HG03045 (cell line): Measurements from ENCODE around the gene GGTLC3.
"Not testable (repeated sequence)": the region's sequence is repeated elsewhere in the genome, so short reads cannot be mapped to it uniquely, and the experiment has no call there.

Experiments
- ATAC-seq: cut with Tn5 transposase; IDR thresholded peaks from one replicate; pipeline ENCODE4 v1.9.1; 2021; ENCODE audit warnings: mild to moderate bottlenecking, moderate library complexity; ENCODE audit not compliant: unreplicated experiment

Gene GGTLC3

GRCh38 chr22:18518061-18518460 lies at the start of gene GGTLC3:
Gene GGTLC3 (minus strand): TSS chr22:18518161. CDS start chr22:18517897, 264 bp downstream.
- not testable (repeated sequence) for ATAC-seq

GRCh38 chr22:18560099-18560974 lies 42.4 kb upstream of the GGTLC3 start:
- ATAC-seq, result not testable (repeated sequence)

- ATAC-seq, result not testable (repeated sequence)
Observed at GRCh38 chr22:18558939-18559338, 41.0 kb upstream of the GGTLC3 start.

GRCh38 chr22:18558516-18558915 lies 40.6 kb upstream of the GGTLC3 start:
- ATAC-seq, result not testable (repeated sequence)

- ATAC-seq, result not testable (repeated sequence)
Observed at GRCh38 chr22:18554280-18555256, 36.6 kb upstream of the GGTLC3 start.

GRCh38 chr22:18552839-18553597 lies 35.1 kb upstream of the GGTLC3 start:
- not testable (repeated sequence) for ATAC-seq

- ATAC-seq, result not testable (repeated sequence)
Observed at GRCh38 chr22:18551046-18551445, 33.1 kb upstream of the GGTLC3 start.

- ATAC-seq, result not testable (repeated sequence)
Observed at GRCh38 chr22:18549458-18550179, 31.7 kb upstream of the GGTLC3 start.

- ATAC-seq, result not testable (repeated sequence)
Observed at GRCh38 chr22:18544615-18545014, 26.7 kb upstream of the GGTLC3 start.

- ATAC-seq, result not testable (repeated sequence)
Observed at GRCh38 chr22:18543400-18543799, 25.4 kb upstream of the GGTLC3 start.

- ATAC-seq, result not testable (repeated sequence)
Observed at GRCh38 chr22:18539994-18540393, 22.0 kb upstream of the GGTLC3 start.

- not testable (repeated sequence) for ATAC-seq
Observed at GRCh38 chr22:18534315-18534714, 16.4 kb upstream of the GGTLC3 start.

- ATAC-seq, result not testable (repeated sequence)
Observed at GRCh38 chr22:18533633-18534032, 15.7 kb upstream of the GGTLC3 start.

GRCh38 chr22:18529416-18530145 lies 11.6 kb upstream of the GGTLC3 start:
- ATAC-seq, result peak; percentile 28

- ATAC-seq, result peak; percentile 64
Observed at GRCh38 chr22:18528597-18529415, 10.8 kb upstream of the GGTLC3 start.

- ATAC-seq, result peak; percentile 24
Observed at GRCh38 chr22:18527752-18528596, 10.0 kb upstream of the GGTLC3 start, which contains the start of gene TMEM191B. Gene TMEM191B (plus strand): TSS chr22:18527802. CDS start chr22:18527981, 179 bp downstream.

- not testable (repeated sequence) for ATAC-seq
Observed at GRCh38 chr22:18523328-18523727, 5.4 kb upstream of the GGTLC3 start.
